BJ (cell line): Measurements from ENCODE around the gene ASB11. TPM values are rescaled to one million over a fixed set of nuclear protein-coding genes. Genes with fewer than 3 reads are reported as not detected.

ENCODE experiments used
- CTCF ChIA-PET: fragments of 350-600 bp; formaldehyde crosslinking; extraction: SDS; loops from one replicate; lab custom pipeline; 2021; ENCODE audit warnings: antibody characterized with exemption, inconsistent platforms; lab: Yijun Ruan, JAX
- POLR2A ChIA-PET: fragments of 300-600 bp; sonication (Branson Sonifier 250); formaldehyde crosslinking; extraction: SDS; loops from one replicate; lab custom pipeline; 2021; ENCODE audit warnings: antibody characterized with exemption; lab: Charles Lee
- DNase-seq: peaks from one replicate; pipeline ENCODE4 v3.0.0-alpha.2; 2011; ENCODE audit warnings: low read depth
- H3K27me3 ChIP-seq: 2 replicates; pipeline ENCODE4 v1.6.0; 2011; ENCODE audit warnings: low read length; ENCODE audit not compliant: control insufficient read depth, insufficient read depth
- H3K36me3 ChIP-seq: 2 replicates; pipeline ENCODE4 v1.5.1; 2011; ENCODE audit warnings: low read length; ENCODE audit not compliant: control insufficient read depth, insufficient read depth
- H3K4me3 ChIP-seq: 2 replicates; pipeline ENCODE4 v1.5.1; 2011; ENCODE audit warnings: low read depth, mild to moderate bottlenecking, control low read depth, low read length
- CTCF ChIP-seq: IDR thresholded peaks from 2 replicates; pipeline ENCODE4 v1.5.1; 2011; ENCODE audit warnings: low read depth, mild to moderate bottlenecking, control low read depth, inconsistent platforms, low read length, moderate library complexity; ENCODE audit not compliant: insufficient read depth
- polyA plus RNA-seq: library from polyadenylated mRNA; depleted of rRNA; stranded (reverse); fragments of >200 nt; gene quantifications from 2 replicates; pipeline ENCODE4 v1.2.3, GENCODE V29; 2011

ASB11 gene
- polyA plus RNA-seq, 1 experiment: not detected

DNA sequence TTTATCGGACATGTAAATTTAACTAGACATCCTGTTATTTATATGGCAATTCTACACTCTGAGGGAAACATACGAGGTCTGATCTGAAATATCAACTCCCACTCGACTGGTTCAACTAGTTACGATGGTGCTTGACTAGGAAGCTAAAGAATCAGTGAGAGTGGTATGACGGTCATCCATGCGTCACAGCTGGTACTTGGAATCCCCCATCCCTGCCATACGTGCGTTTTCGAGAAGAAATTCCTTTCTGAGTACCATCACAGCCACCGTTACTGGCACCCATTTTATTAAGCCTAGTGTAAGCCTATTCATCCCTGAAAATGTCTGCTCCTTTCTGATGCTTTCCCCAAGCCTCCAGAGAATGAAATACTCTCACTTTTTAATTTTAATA, 20.6 kb upstream of the ASB11 start:
- no peak for TF ChIP-seq CTCF
- peak overlapping the region; percentile 47 for H3K4me3 ChIP-seq
- ChIA-PET CTCF (no interaction called here), POLR2A (no interaction called here)
- H3K27me3 ChIP-seq: no peaks in the 10 kb centered on the region
- H3K36me3 ChIP-seq: peaks cover 4% of the 10 kb centered on the region; the same call in 1 of the 2 replicates
- no peak for DNase-seq

- no peak for TF ChIP-seq CTCF
- peak; percentile 88 for DNase-seq
- POLR2A ChIA-PET: interaction anchor here (0.6 kb wide), 1 partner anchor 44 kb away, joined by 19 read pairs; no protein-coding TSS in a partner anchor
- Histone ChIP-seq H3K4me3 (peak within 1 kb of the TSS; percentile 65), H3K36me3 (peaks cover 4% of the 10 kb centered on the region; the same call in 1 of the 2 replicates), H3K27me3 (no peaks in the 10 kb centered on the region)
- CTCF ChIA-PET: interaction anchor here (0.6 kb wide), 1 partner anchor 38 kb away, joined by 3 read pairs; no protein-coding TSS in a partner anchor
Observed at GRCh38 chrX:15335135-15336022, 19.9 kb upstream of the ASB11 start, which contains the start of gene PIGA. Gene PIGA (minus strand): TSS chrX:15335523. CDS start chrX:15331930, 3,593 bp downstream.

DNA sequence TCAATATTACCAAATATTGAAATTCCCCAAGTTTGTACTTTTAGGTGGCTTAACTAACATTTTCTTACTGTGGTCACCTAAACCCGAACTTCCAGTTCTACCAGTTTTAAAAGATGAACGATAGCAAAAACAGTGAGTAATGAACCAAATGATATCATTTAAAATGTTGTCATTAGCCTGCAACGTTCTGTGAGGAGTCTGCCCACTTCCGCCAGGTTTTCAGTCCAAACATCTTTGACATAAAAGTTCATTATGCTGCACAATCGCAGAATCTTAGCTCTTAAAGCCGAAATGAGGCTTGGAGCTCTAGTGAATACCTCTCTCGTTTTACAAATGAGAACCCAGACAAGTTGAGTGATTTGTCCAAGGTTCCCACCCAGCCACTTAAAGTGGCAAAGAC, 19.1 kb upstream of the ASB11 start:
- Histone ChIP-seq H3K27me3 (no peaks in the 10 kb centered on the region), H3K36me3 (peaks cover 4% of the 10 kb centered on the region; the same call in 1 of the 2 replicates), H3K4me3 (peak overlapping the region; percentile 65)
- ChIA-PET CTCF (interaction anchor here (1.1 kb wide), 1 partner anchor 18 kb away, joined by 4 read pairs; no protein-coding TSS in a partner anchor), POLR2A (interaction anchor here (0.6 kb wide), 1 partner anchor 43 kb away, joined by 19 read pairs; no protein-coding TSS in a partner anchor)
- no peak for TF ChIP-seq CTCF
- no peak for DNase-seq

DNA sequence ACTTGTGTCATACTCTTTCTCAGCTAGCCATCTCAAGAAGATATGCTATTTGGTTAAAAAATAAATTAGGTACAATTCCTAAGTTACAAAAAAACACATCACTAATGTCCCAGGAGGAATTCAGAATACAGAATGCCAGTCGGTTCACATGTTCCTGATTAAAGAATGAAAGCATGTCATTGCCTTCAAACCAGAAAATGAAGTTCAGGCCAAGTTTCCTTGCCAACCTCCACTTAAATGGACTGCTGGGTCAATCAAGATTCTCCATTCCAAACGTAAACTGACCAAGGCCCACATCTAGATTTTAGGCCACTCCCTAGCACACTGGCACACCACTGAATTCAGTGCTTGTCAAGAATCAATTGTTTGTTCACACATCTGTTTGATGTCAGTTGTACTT, 13.4 kb upstream of the ASB11 start:
- CTCF ChIA-PET: no interaction called here
- H3K27me3 ChIP-seq: no peaks in the 10 kb centered on the region
- H3K4me3 ChIP-seq: no peak overlapping the region
- H3K36me3 ChIP-seq: peaks cover 4% of the 10 kb centered on the region; the same call in 1 of the 2 replicates
- no peak for DNase-seq
- TF ChIP-seq CTCF: no peak
- POLR2A ChIA-PET: no interaction called here

- H3K4me3 ChIP-seq: no peak overlapping the region
- DNase-seq: no peak
- H3K27me3 ChIP-seq: no peaks in the 10 kb centered on the region
- H3K36me3 ChIP-seq: peaks cover 4% of the 10 kb centered on the region; the same call in 1 of the 2 replicates
- CTCF ChIA-PET: no interaction called here
- POLR2A ChIA-PET: no interaction called here
- no peak for TF ChIP-seq CTCF
Observed at GRCh38 chrX:15328131-15328530, 12.7 kb upstream of the ASB11 start.
